Loucy (cell line): ENCODE data around the gene ZNF84.

Experiments
- H2AFZ ChIP-seq: fragments of 200-600 bp; sonication (generic); 2 replicates; pipeline ENCODE4 v1.6.0; 2016; ENCODE audit warnings: antibody characterized with exemption, mild to moderate bottlenecking, low read length, moderate library complexity
- H3F3A ChIP-seq: fragments of 200-600 bp; 2 replicates; pipeline ENCODE4 v1.6.0; 2016; ENCODE audit warnings: antibody characterized with exemption, low read depth, mild to moderate bottlenecking
- H3K27me3 ChIP-seq: fragments of 200-600 bp; sonication (generic); 2 replicates; pipeline ENCODE4 v1.6.1; 2014; ENCODE audit warnings: low read length, mild to moderate bottlenecking; ENCODE audit not compliant: insufficient read depth, poor library complexity, severe bottlenecking
- H3K36me3 ChIP-seq: fragments of 200-600 bp; sonication (generic); 2 replicates; pipeline ENCODE4 v1.6.1; 2016; ENCODE audit warnings: low read length; ENCODE audit not compliant: insufficient read depth
- H3K4me1 ChIP-seq: fragments of 200-600 bp; sonication (generic); 2 replicates; pipeline ENCODE4 v1.5.1; 2014; ENCODE audit warnings: low read length, mild to moderate bottlenecking; ENCODE audit not compliant: insufficient read depth, poor library complexity, severe bottlenecking
- H3K4me2 ChIP-seq: fragments of 200-600 bp; sonication (generic); 2 replicates; pipeline ENCODE4 v1.6.0; 2014; ENCODE audit warnings: antibody characterized with exemption, low read length, low read depth, mild to moderate bottlenecking; ENCODE audit not compliant: poor library complexity, severe bottlenecking
- H3K4me3 ChIP-seq: fragments of 200-600 bp; sonication (generic); 2 replicates; pipeline ENCODE4 v1.5.1; 2014; ENCODE audit warnings: low read length, mild to moderate bottlenecking, mixed read lengths; ENCODE audit not compliant: poor library complexity, severe bottlenecking
- H3K79me2 ChIP-seq: fragments of 200-600 bp; sonication (generic); 2 replicates; pipeline ENCODE4 v1.6.1; 2014; ENCODE audit warnings: low read length; ENCODE audit not compliant: insufficient read depth
- H3K9ac ChIP-seq: fragments of 200-600 bp; sonication (generic); 2 replicates; pipeline ENCODE4 v1.6.0; 2014; ENCODE audit warnings: mild to moderate bottlenecking, low read depth, low read length, moderate library complexity; ENCODE audit not compliant: poor library complexity, severe bottlenecking
- H3K9me2 ChIP-seq: fragments of 200-600 bp; sonication (generic); replicated peaks from 2 replicates; pipeline ENCODE4 v1.6.1; 2016; ENCODE audit warnings: low read depth, low read length, mixed read lengths
- H3K9me3 ChIP-seq: fragments of 200-600 bp; sonication (generic); 2 replicates; pipeline ENCODE4 v1.6.1; 2014; ENCODE audit warnings: mild to moderate bottlenecking, antibody characterized with exemption, low read length, low read depth; ENCODE audit not compliant: insufficient read depth
- H4K20me1 ChIP-seq: fragments of 200-600 bp; sonication (generic); 2 replicates; pipeline ENCODE4 v1.6.0; 2014; ENCODE audit warnings: antibody characterized with exemption, low read length, mild to moderate bottlenecking; ENCODE audit not compliant: insufficient read depth, poor library complexity, severe bottlenecking
- EZH2phosphoT487 ChIP-seq: fragments of 200-600 bp; IDR thresholded peaks from 2 replicates; pipeline ENCODE4 v1.6.1; 2018; ENCODE audit warnings: antibody characterized with exemption, mild to moderate bottlenecking, moderate library complexity, borderline replicate concordance
- TF ChIP-seq, protein P1 (sequence below): fragments of 200-600 bp; sonication (generic); conservative IDR thresholded peaks from 2 replicates; pipeline ENCODE4 v1.5.1; 2014; ENCODE audit warnings: mild to moderate bottlenecking, antibody characterized with exemption, low read length

Gene ZNF84

DNA sequence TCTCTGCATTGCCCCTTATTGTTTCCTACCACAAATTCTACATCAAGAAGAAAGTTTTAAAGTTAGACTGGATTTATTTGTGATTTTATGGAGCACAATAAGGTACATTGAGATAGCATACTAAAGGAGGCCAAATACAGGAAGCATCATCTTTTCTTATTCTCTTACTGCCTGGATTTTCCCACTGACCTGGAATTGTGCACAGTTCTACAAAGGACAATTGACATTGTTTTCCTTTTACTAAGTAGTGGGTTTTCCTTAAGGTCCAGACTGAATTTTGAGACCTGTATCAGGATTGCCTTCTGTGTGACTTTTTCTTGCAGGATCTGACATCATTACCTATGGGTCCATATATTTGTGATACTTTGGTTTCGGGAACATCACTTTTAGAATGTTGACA is 24.6 kb downstream of the ZNF84 start:
- no peak overlapping the region for H3K9ac ChIP-seq
- TF ChIP-seq, protein P1, sequence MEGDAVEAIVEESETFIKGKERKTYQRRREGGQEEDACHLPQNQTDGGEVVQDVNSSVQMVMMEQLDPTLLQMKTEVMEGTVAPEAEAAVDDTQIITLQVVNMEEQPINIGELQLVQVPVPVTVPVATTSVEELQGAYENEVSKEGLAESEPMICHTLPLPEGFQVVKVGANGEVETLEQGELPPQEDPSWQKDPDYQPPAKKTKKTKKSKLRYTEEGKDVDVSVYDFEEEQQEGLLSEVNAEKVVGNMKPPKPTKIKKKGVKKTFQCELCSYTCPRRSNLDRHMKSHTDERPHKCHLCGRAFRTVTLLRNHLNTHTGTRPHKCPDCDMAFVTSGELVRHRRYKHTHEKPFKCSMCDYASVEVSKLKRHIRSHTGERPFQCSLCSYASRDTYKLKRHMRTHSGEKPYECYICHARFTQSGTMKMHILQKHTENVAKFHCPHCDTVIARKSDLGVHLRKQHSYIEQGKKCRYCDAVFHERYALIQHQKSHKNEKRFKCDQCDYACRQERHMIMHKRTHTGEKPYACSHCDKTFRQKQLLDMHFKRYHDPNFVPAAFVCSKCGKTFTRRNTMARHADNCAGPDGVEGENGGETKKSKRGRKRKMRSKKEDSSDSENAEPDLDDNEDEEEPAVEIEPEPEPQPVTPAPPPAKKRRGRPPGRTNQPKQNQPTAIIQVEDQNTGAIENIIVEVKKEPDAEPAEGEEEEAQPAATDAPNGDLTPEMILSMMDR: no peak
- no peak for TF ChIP-seq EZH2phosphoT487
- H3K9me3 ChIP-seq: peaks cover 90% of the 10 kb centered on the region
- H3K4me1 ChIP-seq: no peaks in the 10 kb centered on the region
- H3K4me2 ChIP-seq: no peak overlapping the region
- no peaks in the 10 kb centered on the region for H4K20me1 ChIP-seq
- H3K27me3 ChIP-seq: peaks cover 6% of the 10 kb centered on the region
- peaks cover 17% of the 10 kb centered on the region for H3K36me3 ChIP-seq
- H3K9me2 ChIP-seq: no peaks in the 10 kb centered on the region
- peaks cover 4% of the 10 kb centered on the region; the same call in 1 of the 2 replicates for H3F3A ChIP-seq
- H3K79me2 ChIP-seq: no peaks in the 10 kb centered on the region
- no peak overlapping the region for H3K4me3 ChIP-seq
- H2AFZ ChIP-seq: no peak overlapping the region

DNA sequence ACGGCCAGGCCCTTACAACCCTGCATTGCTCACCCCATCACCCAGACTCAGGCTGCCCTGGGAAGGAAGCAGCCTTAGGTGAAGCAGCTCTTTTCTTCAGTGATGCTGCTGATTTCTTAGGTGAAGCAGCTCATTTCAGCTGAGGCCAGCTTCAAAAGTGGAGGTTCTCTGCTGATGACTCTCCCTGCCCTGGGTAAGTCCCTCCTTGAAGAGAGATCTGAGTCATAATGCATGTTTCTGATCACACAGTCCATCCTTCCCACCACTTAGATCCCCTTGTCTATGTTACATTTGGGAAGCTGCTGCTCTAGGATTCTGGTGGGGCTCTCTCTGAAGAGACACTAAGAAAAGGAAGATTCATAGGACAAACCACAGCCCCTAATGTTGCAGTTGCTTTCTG is 26.2 kb downstream of the ZNF84 start:
- Histone ChIP-seq H4K20me1 (no peaks in the 10 kb centered on the region), H2AFZ (no peak overlapping the region), H3K9me3 (peaks cover 83% of the 10 kb centered on the region), H3F3A (no peaks in the 10 kb centered on the region), H3K79me2 (no peaks in the 10 kb centered on the region), H3K27me3 (peaks cover 6% of the 10 kb centered on the region), H3K4me2 (no peak overlapping the region), H3K9ac (no peak overlapping the region), H3K9me2 (no peaks in the 10 kb centered on the region), H3K4me3 (no peak overlapping the region), H3K4me1 (no peaks in the 10 kb centered on the region), H3K36me3 (peaks cover under 1% of the 10 kb centered on the region; the same call in 1 of the 2 replicates)
- TF ChIP-seq EZH2phosphoT487: no peak
- TF ChIP-seq, protein P1: no peak

DNA sequence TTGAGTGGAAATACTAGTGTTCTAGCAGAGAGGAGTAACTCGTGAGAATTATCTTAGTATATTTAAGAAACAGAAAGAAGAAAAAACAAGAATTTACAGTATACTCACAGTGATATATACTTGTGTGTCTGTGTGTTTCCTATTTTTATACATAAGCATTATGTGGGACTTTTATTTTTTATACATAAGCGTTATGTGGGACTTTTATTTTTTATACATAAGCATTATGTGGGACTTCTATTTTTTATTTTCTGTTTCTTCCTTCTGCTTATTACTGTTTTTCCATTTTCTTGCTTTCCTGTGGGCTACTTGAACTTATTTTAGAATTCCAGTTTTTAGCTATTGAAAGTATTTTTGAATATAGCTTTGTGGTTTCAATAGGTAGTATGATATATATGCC is 36.5 kb downstream of the ZNF84 start:
- no peak overlapping the region for H2AFZ ChIP-seq
- TF ChIP-seq, protein P1: no peak
- no peak for TF ChIP-seq EZH2phosphoT487
- H3K4me3 ChIP-seq: no peak overlapping the region
- no peaks in the 10 kb centered on the region for H3K27me3 ChIP-seq
- H3K4me2 ChIP-seq: no peak overlapping the region
- H3K4me1 ChIP-seq: no peaks in the 10 kb centered on the region
- no peak overlapping the region for H3K9ac ChIP-seq
- no peaks in the 10 kb centered on the region for H4K20me1 ChIP-seq
- no peaks in the 10 kb centered on the region for H3F3A ChIP-seq
- H3K79me2 ChIP-seq: no peaks in the 10 kb centered on the region
- H3K36me3 ChIP-seq: no peaks in the 10 kb centered on the region
- peaks cover 44% of the 10 kb centered on the region for H3K9me3 ChIP-seq
- no peaks in the 10 kb centered on the region for H3K9me2 ChIP-seq
